Body of pancreas (tissue), 4 donors: ENCODE measurements around the gene RARS2. TPM values are rescaled to one million over a fixed set of nuclear protein-coding genes. Genes with fewer than 3 reads are reported as not detected.
"Not testable (repeated sequence)": the region's sequence is repeated elsewhere in the genome, so short reads cannot be mapped to it uniquely, and the experiment has no call there.

Experiments used
- ATAC-seq: fragments of 150-250 bp; one replicate; pipeline ENCODE4 v1.9.1; 2016
- DNase-seq, 4 donors: peaks; one replicate each; pipeline ENCODE4 v3.0.0-alpha.2; 2019
- H3K27ac ChIP-seq, 4 donors: fragments of 200-600 bp; sonication (generic); 1 replicate in 3 of 4; 2 replicates in 1 of 4; pipeline versions ENCODE4 v1.5.1 to v1.6.1; 2016 to 2019; ENCODE audit warnings: mild to moderate bottlenecking in 1 of 4, mixed read lengths in 1 of 4, moderate library complexity in 1 of 4
- H3K27me3 ChIP-seq, 2 donors: fragments of 200-600 bp; sonication (generic); one replicate each; pipeline ENCODE4 v1.6.0; 2016; ENCODE audit warnings: mild to moderate bottlenecking in 1 of 2
- H3K36me3 ChIP-seq, 2 donors: fragments of 200-600 bp; sonication (generic); replicated peaks in 1 of 2; 2 replicates each; pipeline ENCODE4 v1.5.1; 2016; ENCODE audit warnings: low read depth in 2 of 2; ENCODE audit not compliant: insufficient read depth in 1 of 2
- H3K4me1 ChIP-seq: fragments of 200-600 bp; sonication (generic); one replicate; pipeline ENCODE4 v1.6.0; 2016
- H3K4me3 ChIP-seq, 2 donors: fragments of 200-600 bp; sonication (generic); 1 replicate in 1 of 2; 2 replicates in 1 of 2; pipeline ENCODE4 v1.5.1; 2016 to 2019
- H3K9me3 ChIP-seq, 3 donors: fragments of 200-600 bp; sonication (generic); 1 replicate in 2 of 3; 2 replicates in 1 of 3; pipeline ENCODE4 v1.5.1; 2016
- CTCF ChIP-seq, 7 experiments: fragments of 450-650 bp in 4 of 7; fragments of 200-600 bp in 3 of 7; sonication (generic) in 3 of 7; IDR thresholded peaks; one replicate each; pipeline ENCODE4 v1.5.1; 2016 to 2019; ENCODE audit warnings: antibody characterized with exemption in 7 of 7
- POLR2A ChIP-seq, 3 donors: fragments of 450-650 bp; IDR thresholded peaks; one replicate each; pipeline ENCODE4 v1.6.1; 2016; ENCODE audit warnings: antibody characterized with exemption in 3 of 3, mild to moderate bottlenecking in 2 of 3
- WGBS, 2 donors: methylation state at CpG; one replicate each; pipeline ENCODE4 v1.1.5; 2017; 5-methylcytosine and 5-hydroxymethylcytosine counted together
- intact Hi-C: fragments of 100-400 bp; cut with DNase I; formaldehyde crosslinking; loops from one replicate; pipeline ENCODE4 v1.15.1; 2023
- total RNA-seq, 2 donors: library from RNA; depleted of rRNA; stranded (reverse); fragments of >200 nt; gene quantifications; one replicate each; pipeline ENCODE4 v1.1.0, GENCODE V29; 2016

RARS2 gene
- total RNA-seq, 2 donors from 2014 or later, result 7.3 to 15.8 TPM

- peaks cover 0 to 2% of the 10 kb centered on the region in 2 donors for H3K36me3 ChIP-seq
- no peaks in the 10 kb centered on the region for H3K4me1 ChIP-seq
- DNase-seq (no peak), ATAC-seq (no peak)
- no peaks in the 10 kb centered on the region for H3K27me3 ChIP-seq
- intact Hi-C loops, result no loop called here
- 87 to 92% methylated on average over 6 of the region's 6 CpGs for WGBS, 2 donors
- H3K27ac ChIP-seq, result no peak overlapping the region
- H3K4me3 ChIP-seq, result no peak overlapping the region
- TF ChIP-seq CTCF (IDR thresholded peaks at IDR 0.05), result no peak
- H3K9me3 ChIP-seq, result no peaks in the 10 kb centered on the region
Measured at GRCh38 chr6:87501809-87502572, 87.8 kb downstream of the RARS2 start.

GRCh38 chr6:87498048-87498447 lies 91.7 kb downstream of the RARS2 start:
- no peaks in the 10 kb centered on the region for H3K27me3 ChIP-seq
- intact Hi-C loops, result no loop called here
- ATAC-seq (no peak), DNase-seq (no peak)
- no peaks in the 10 kb centered on the region for H3K4me1 ChIP-seq
- no peak overlapping the region for H3K27ac ChIP-seq
- H3K36me3 ChIP-seq, result no peaks in the 10 kb centered on the region
- H3K4me3 ChIP-seq, result no peak overlapping the region
- TF ChIP-seq CTCF (IDR thresholded peaks at IDR 0.05), result no peak
- no peak for TF ChIP-seq POLR2A (IDR thresholded peaks at IDR 0.05)
- no peaks in the 10 kb centered on the region for H3K9me3 ChIP-seq

- Histone ChIP-seq H3K4me1 (no peaks in the 10 kb centered on the region), H3K27ac (no peak overlapping the region), H3K27me3 (no peaks in the 10 kb centered on the region), H3K9me3 (no peaks in the 10 kb centered on the region), H3K4me3 (no peak overlapping the region), H3K36me3 (no peaks in the 10 kb centered on the region)
- ATAC-seq (no peak), DNase-seq (no peak)
- no peak for TF ChIP-seq POLR2A (IDR thresholded peaks at IDR 0.05)
- TF ChIP-seq CTCF (IDR thresholded peaks at IDR 0.05), result no peak
- 93 to 94% methylated on average over 8 of the region's 8 CpGs for WGBS, 2 donors
- intact Hi-C loops, result no loop called here
Measured at GRCh38 chr6:87494761-87495422, 94.9 kb downstream of the RARS2 start.

GRCh38 chr6:87489326-87489725 lies 100.5 kb downstream of the RARS2 start:
- H3K36me3 ChIP-seq, H3K27ac ChIP-seq, H3K4me3 ChIP-seq, H3K9me3 ChIP-seq, intact Hi-C loops, H3K4me1 ChIP-seq, ATAC-seq, H3K27me3 ChIP-seq, DNase-seq: not testable (repeated sequence)
- 82 to 92% methylated on average over 8 of the region's 8 CpGs for WGBS, 2 donors

GRCh38 chr6:87487555-87487954 lies 102.2 kb downstream of the RARS2 start:
- no peak for TF ChIP-seq CTCF (IDR thresholded peaks at IDR 0.05)
- no peak for TF ChIP-seq POLR2A (IDR thresholded peaks at IDR 0.05)
- ATAC-seq (no peak), DNase-seq (no peak)
- 78 to 88% methylated on average over 4 of the region's 4 CpGs for WGBS, 2 donors
- Histone ChIP-seq H3K27ac (no peak overlapping the region), H3K4me1 (no peaks in the 10 kb centered on the region), H3K36me3 (no peaks in the 10 kb centered on the region), H3K4me3 (no peak overlapping the region), H3K9me3 (no peaks in the 10 kb centered on the region), H3K27me3 (no peaks in the 10 kb centered on the region)
- intact Hi-C loops, result no loop called here
